ENCODE results near the gene KCNN3. TPM values are rescaled to one million over a fixed set of nuclear protein-coding genes. Genes with fewer than 3 reads are reported as not detected.
A peak's percentile ranks its signal among the peaks of the same experiment; 100 is the strongest.

KCNN3 gene
- total RNA-seq, 2 experiments from 2014 or later, result 0.02 to 0.14 TPM

DNA sequence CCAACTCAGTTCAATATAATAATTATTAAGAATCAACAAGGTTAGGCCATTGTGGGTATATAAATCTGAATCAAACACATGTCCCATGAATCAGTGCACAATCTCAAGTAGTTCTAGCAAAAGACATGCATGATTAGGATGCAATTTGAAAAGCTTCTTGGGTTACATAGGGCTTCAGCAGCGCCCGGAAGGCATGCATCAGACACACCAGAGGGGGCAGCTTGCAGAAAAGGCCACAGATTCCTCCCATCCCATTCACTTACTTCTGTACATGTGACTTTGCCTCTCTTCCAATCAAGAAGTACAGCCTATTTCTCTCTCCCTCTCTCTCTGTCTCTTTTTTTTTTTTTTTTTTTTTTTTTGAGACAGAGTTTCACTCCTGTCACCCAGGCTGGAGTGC lies 91.8 kb downstream of the KCNN3 start:
- intact Hi-C loops (cut with micrococcal nuclease), result no loop called here
- POLR2A ChIA-PET, result no interaction called here
- Mint-ChIP-seq H3K9me3 (peaks cover 8% of the 10 kb centered on the region), H3K36me3 (peaks cover 4% of the 10 kb centered on the region), H3K27me3 (no peaks in the 10 kb centered on the region), H3K27ac (no peak overlapping the region), H3K4me1 (ENCODE audit: low read depth) (peaks cover 6% of the 10 kb centered on the region), H3K4me3 (no peak overlapping the region)
- CTCF ChIA-PET, result interaction anchor here (1.0 kb wide), 1 partner anchor 100 kb away, joined by 3 read pairs; no protein-coding TSS in a partner anchor
- no peak for DNase-seq

DNA sequence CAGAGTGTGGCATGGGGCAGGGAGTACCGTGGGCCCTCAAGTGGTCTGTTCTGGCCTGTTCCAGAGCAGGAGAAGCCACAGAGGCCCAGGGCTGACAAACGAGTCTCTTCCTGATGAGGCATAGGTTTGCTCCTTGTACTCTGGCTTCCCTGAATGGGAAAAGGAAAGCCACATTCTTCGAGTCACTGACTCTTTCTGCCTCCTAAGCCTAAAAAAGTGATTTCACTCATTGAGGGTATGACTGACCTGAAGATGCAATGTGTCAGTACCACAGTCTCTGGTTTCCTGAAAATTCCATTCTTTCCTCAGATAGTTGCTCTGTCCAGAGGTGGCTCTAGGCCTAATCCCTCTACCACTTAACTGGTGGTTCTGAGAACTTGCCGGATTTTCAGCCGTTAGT lies 92.3 kb downstream of the KCNN3 start:
- ChIA-PET POLR2A (no interaction called here), CTCF (interaction anchor here (1.0 kb wide), 1 partner anchor 101 kb away, joined by 3 read pairs; no protein-coding TSS in a partner anchor)
- intact Hi-C loops (cut with micrococcal nuclease), result no loop called here
- Mint-ChIP-seq H3K9me3 (peaks cover 8% of the 10 kb centered on the region), H3K36me3 (peaks cover 4% of the 10 kb centered on the region), H3K27me3 (no peaks in the 10 kb centered on the region), H3K4me1 (ENCODE audit: low read depth) (peaks cover 6% of the 10 kb centered on the region), H3K4me3 (no peak overlapping the region), H3K27ac (no peak overlapping the region)
- no peak for DNase-seq

DNA sequence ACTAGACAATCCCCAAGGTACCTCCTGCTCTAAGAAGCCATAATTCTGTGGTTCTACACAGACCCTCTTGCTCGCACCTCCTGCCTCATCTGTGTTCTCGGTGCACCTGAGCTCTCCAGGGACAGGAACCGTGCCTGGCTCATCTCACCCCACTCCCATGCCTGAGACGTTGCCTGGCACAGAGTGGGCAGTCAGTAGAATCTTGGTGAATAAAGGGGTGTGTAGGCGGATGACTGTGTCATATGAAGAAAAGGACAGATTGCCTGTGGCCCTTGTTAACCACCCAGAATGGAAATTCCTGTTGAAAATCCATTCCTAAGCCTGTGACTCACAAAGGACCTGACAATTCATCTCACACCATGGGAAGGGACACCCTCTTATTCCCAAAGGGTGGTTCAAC lies 92.9 kb downstream of the KCNN3 start:
- peaks cover 8% of the 10 kb centered on the region for H3K9me3 Mint-ChIP-seq
- DNase-seq, result no peak
- no peak overlapping the region for H3K4me3 Mint-ChIP-seq
- H3K36me3 Mint-ChIP-seq, result peaks cover 4% of the 10 kb centered on the region
- intact Hi-C loops (cut with micrococcal nuclease), result no loop called here
- peaks cover 1% of the 10 kb centered on the region for H3K27me3 Mint-ChIP-seq
- CTCF ChIA-PET, result interaction anchor here (0.6 kb wide), 1 partner anchor 311 kb away, joined by 3 read pairs; no protein-coding TSS in a partner anchor
- POLR2A ChIA-PET, result no interaction called here
- H3K4me1 Mint-ChIP-seq (ENCODE audit: low read depth), result peaks cover 7% of the 10 kb centered on the region
- H3K27ac Mint-ChIP-seq, result no peak overlapping the region

DNA sequence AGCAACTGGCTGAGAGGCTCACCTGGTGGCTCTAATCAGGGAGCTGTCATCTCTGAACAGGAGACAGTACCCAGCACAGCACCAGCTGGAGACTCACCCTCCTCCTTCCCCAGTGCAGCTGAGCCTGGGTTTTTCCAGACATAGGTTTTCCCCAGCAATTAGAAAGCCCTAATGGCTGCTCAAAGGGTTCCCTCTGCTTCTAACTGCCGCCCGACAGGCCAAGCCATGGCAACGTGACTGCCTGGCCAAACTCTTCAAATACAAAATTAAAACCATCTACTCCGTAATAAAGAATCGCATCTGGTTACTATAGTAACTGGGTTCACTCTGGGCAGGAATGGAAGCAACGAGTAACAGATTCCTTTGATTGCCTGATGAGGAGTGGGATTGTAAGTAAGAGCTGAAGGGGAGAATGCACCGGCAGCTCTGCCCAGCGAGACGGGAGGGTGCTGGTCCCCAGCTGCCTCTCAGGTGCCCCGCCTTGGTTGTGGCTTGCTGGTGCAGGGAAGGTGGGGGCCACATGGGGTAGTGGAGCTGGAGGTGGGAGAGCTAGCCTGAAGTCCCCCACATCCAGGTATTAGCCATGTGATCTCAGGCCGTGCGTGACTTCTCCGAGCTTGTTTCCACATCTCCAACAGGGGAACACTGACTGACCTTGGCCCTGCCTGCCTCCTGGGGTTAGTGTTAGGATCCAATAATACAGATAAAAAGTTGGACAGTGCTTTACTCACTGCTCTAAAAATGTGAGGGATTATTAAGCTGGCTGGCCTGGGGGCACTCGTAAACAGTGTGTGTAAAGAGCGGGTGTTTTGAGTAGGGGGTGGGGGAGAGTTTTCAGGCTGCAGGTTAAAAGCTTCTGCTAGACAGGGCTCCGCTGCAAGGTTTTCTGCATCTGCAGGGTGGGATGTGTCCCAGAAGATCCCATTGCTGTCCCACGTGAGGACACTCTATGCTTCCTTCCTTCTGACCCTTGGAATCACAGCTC lies 94.2 kb downstream of the KCNN3 start:
- peaks cover 4% of the 10 kb centered on the region for H3K36me3 Mint-ChIP-seq
- no peak overlapping the region for H3K4me3 Mint-ChIP-seq
- ChIA-PET CTCF (interaction anchor here (1.3 kb wide), 1 partner anchor 401 kb away, joined by 4 read pairs; no protein-coding TSS in a partner anchor), POLR2A (interaction anchor here (0.8 to 1.0 kb wide), 2 partner anchors 10 to 11 kb away, joined by 3 read pairs; no protein-coding TSS in a partner anchor)
- intact Hi-C loops (cut with micrococcal nuclease), result no loop called here
- no peak for DNase-seq
- H3K27ac Mint-ChIP-seq, result no peak overlapping the region
- peaks cover 16% of the 10 kb centered on the region for H3K4me1 Mint-ChIP-seq (ENCODE audit: low read depth)
- H3K9me3 Mint-ChIP-seq, result peaks cover 8% of the 10 kb centered on the region
- peaks cover 2% of the 10 kb centered on the region for H3K27me3 Mint-ChIP-seq

DNA sequence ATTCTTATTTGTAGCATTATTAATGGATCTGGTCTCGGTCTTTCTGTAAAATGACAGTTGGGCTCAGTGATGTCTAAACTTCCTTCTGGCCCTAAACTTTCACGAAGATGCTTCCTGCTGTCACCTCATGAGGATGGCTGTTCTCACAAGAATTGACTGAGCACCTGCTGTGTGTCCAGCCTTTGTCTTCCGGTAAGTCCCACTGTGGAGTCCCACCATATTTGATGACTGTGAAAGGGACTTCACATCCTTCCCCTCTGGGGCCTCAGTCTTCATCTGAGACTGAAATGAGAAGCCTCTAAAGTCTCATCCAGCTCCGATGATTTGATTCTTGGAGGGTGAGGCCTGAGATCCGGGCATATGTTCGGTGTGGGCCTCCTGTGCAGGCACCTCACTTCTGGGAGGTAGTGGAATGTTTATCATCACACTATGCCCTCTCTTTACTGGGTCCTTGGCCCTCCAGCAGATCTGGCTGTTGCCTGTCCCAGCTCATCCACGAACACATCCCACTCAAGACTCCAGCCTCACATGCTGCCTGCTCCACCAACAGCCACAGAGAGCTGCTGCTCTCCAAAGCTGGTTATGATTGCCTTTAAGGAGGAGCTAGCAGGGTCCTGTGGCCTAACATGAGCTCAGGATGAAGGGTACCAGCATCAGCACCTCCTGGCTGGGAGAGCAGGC lies 95.8 kb downstream of the KCNN3 start:
- H3K4me1 Mint-ChIP-seq (ENCODE audit: low read depth), result peaks cover 16% of the 10 kb centered on the region
- H3K27me3 Mint-ChIP-seq, result peaks cover 2% of the 10 kb centered on the region
- ChIA-PET CTCF (interaction anchor here (1.3 kb wide), 2 partner anchors 104 to 403 kb away, joined by 3 to 4 read pairs; no protein-coding TSS in a partner anchor), POLR2A (no interaction called here)
- no peak overlapping the region for H3K4me3 Mint-ChIP-seq
- DNase-seq, result no peak
- H3K9me3 Mint-ChIP-seq, result peaks cover 6% of the 10 kb centered on the region
- intact Hi-C loops (cut with micrococcal nuclease), result no loop called here
- peaks cover 4% of the 10 kb centered on the region for H3K36me3 Mint-ChIP-seq
- no peak overlapping the region for H3K27ac Mint-ChIP-seq

DNA sequence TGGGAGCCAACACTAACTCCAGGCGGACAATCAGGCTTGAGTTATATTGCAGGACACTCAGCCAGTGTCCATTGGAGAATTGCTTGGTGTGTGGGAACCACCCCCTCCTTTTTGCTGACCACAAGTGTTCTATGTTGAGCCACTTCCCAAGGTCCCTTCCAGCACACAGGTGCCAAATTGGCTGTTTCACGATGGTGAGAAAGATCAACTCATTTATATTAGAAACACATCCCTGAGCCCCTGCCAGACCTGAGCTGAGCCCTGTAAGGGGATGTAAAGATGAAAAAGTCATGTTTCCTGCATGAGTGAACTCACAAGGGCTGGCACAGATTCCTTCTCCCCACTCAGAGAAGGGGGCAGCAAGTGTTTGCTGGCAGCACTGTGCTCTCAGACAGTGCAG lies 96.5 kb downstream of the KCNN3 start:
- H3K36me3 Mint-ChIP-seq, result no peaks in the 10 kb centered on the region
- CTCF ChIA-PET, result interaction anchor here (1.3 kb wide), 1 partner anchor 105 kb away, joined by 3 read pairs; no protein-coding TSS in a partner anchor
- H3K27ac Mint-ChIP-seq, result no peak overlapping the region
- POLR2A ChIA-PET, result no interaction called here
- intact Hi-C loops (cut with micrococcal nuclease), result no loop called here
- no peak overlapping the region for H3K4me3 Mint-ChIP-seq
- H3K4me1 Mint-ChIP-seq (ENCODE audit: low read depth), result peaks cover 16% of the 10 kb centered on the region
- no peaks in the 10 kb centered on the region for H3K9me3 Mint-ChIP-seq
- DNase-seq, result no peak
- peaks cover 2% of the 10 kb centered on the region for H3K27me3 Mint-ChIP-seq

DNA sequence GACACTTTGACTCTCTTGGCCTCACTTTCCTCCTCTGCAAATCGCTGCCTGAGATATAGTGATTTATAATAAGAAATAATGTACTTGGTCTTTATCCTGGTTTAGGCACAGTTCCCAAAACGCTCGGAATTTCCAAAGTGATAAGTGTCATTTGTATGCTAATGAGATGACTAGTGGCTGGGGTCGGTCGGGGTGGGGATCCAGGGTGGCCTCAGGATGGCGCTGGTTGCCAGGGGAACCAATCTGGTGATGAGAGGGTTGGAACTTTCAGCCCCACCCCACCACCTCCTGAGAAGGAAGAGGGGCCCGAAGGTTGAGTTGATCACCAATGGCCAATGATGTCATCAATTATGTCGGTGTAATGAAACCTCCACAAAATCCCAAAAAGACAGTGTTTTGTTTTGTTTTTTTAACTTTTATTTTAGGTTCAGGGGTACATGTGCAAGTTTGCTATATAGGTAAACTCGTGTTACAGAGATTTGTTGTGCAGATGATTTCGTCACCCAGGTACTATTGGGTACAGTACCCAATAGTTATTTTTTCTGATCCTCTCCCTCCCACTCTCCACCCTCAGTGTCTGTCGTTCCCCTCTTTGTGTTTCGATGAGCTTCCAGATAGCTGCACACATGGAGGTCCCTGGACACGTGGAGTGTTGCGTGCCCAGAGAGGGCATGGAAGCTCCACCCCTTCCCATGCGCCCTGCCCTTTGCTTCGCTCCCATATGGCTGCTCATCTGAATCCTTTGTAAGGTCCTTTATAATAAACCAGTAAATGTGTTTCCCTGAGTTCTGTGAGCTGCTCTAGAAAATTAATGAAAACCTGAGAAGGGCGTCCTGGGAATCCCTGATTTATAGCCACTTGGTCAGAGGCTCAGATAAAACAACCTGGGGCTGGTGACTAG lies 97.2 kb downstream of the KCNN3 start:
- no peak overlapping the region for H3K4me3 Mint-ChIP-seq
- intact Hi-C loops (cut with micrococcal nuclease), result loop anchor here (1.0 kb wide), 1 partner anchor 105 kb away; no protein-coding TSS in a partner anchor
- no peaks in the 10 kb centered on the region for H3K36me3 Mint-ChIP-seq
- peak; percentile 55 for DNase-seq
- ChIA-PET CTCF (interaction anchor here (0.8 to 1.3 kb wide), 2 partner anchors 106 kb away, joined by 3 read pairs; no protein-coding TSS in a partner anchor), POLR2A (no interaction called here)
- peaks cover 16% of the 10 kb centered on the region for H3K4me1 Mint-ChIP-seq (ENCODE audit: low read depth)
- peaks cover 2% of the 10 kb centered on the region for H3K27me3 Mint-ChIP-seq
- no peaks in the 10 kb centered on the region for H3K9me3 Mint-ChIP-seq
- H3K27ac Mint-ChIP-seq, result no peak overlapping the region

DNA sequence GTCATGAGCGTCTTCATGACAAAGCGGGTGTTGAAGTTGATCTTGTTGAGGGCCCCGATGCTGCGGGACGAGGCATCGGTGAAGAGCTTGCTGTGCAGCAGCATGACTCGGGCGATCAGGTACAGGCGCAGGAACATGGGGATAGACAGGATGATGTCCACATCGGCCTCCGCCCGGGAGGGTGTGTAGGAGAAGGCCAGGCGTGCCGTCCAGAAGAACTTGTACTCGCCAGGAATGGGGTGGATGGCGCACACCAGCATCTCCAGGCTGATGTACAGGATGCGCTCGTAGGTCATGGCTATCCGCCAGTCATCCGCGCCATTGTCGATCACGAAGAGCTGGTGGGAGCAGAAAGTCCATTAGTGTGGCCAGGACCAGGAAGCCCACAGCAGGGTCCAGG lies 98.0 kb downstream of the KCNN3 start:
- H3K36me3 Mint-ChIP-seq, result no peaks in the 10 kb centered on the region
- peaks cover 2% of the 10 kb centered on the region for H3K27me3 Mint-ChIP-seq
- H3K9me3 Mint-ChIP-seq, result no peaks in the 10 kb centered on the region
- ChIA-PET CTCF (interaction anchor here (0.8 kb wide), 1 partner anchor 106 kb away, joined by 3 read pairs; no protein-coding TSS in a partner anchor), POLR2A (no interaction called here)
- DNase-seq, result no peak
- no peak overlapping the region for H3K4me3 Mint-ChIP-seq
- intact Hi-C loops (cut with micrococcal nuclease), result loop anchor here (1.0 kb wide), 1 partner anchor 106 kb away; no protein-coding TSS in a partner anchor
- no peak overlapping the region for H3K27ac Mint-ChIP-seq
- H3K4me1 Mint-ChIP-seq (ENCODE audit: low read depth), result peaks cover 13% of the 10 kb centered on the region

DNA sequence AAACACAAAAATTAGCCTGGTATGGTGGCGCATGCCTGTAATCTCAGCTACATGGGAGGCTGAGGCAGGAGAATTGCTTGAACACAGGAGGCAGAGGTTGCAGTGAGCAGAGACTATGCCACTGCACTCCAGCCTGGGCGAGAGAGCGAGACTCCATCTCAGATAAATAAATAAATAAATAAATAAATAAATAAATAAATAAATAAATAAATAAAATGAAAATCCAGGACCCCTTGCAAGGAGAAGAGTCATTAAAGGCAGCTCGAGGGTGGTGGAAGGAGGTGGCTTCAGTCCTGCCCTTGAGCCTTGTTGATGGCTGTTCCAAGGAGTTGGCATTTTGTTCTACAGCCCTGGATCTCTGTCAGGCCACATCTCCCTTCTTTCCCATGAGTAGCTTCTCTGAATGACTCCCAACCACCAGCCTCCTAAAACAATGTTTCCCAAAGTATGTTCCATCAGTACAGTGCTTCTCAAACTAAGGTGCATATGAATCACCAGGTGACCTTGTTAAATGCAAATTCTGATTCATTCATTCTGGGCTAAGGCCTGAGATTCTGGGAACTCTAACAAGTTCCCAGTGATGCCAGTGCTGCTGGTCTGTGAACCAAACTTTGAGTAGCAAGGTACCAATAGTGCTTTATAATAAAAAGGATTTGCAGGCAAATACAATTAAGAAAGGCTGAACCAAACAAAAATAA lies 99.0 kb downstream of the KCNN3 start:
- Mint-ChIP-seq H3K27ac (no peak overlapping the region), H3K4me3 (no peak overlapping the region), H3K4me1 (ENCODE audit: low read depth) (peaks cover 10% of the 10 kb centered on the region), H3K27me3 (peaks cover 2% of the 10 kb centered on the region), H3K9me3 (no peaks in the 10 kb centered on the region), H3K36me3 (no peaks in the 10 kb centered on the region)
- POLR2A ChIA-PET, result no interaction called here
- intact Hi-C loops (cut with micrococcal nuclease), result no loop called here
- DNase-seq, result no peak
- CTCF ChIA-PET, result interaction anchor here (1.4 to 3.7 kb wide), 2 partner anchors 10 to 101 kb away, joined by 6 to 12 read pairs; no protein-coding TSS in a partner anchor

DNA sequence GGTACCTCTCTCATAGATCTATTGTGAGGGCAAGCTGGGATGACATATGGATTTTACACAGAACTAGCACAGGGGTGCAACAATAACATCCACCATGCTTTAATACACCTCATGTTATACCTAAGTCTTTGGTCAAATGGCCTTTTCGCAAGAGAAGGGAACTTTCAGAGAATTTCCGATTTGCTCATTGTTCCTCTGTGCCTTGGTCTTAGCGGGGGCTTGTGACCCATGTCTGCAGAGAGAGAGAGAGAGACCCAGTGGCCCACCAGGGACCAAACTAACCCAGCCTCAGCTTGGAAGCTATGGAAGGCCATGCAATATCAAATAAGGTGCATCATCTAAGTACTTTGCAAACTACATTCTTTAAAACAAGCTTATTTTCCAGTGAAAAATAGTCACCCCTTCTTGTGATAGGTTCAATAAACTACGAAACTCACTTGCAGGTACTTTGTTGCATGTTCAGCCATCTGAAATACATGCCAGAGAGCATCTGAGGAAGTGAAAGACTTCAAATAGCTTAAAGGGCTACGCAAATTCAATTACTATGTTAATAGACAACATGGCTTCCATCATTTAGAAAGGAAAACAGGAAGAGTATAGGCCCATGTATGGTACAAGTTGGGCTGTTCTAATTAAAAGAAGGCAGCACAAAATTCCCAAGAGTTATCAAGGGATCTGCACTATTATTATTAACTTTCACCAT lies 100.7 kb downstream of the KCNN3 start:
- H3K27me3 Mint-ChIP-seq, result peaks cover 2% of the 10 kb centered on the region
- H3K4me3 Mint-ChIP-seq, result no peak overlapping the region
- DNase-seq, result no peak
- no peak overlapping the region for H3K27ac Mint-ChIP-seq
- peaks cover 10% of the 10 kb centered on the region for H3K4me1 Mint-ChIP-seq (ENCODE audit: low read depth)
- no peaks in the 10 kb centered on the region for H3K9me3 Mint-ChIP-seq
- intact Hi-C loops (cut with micrococcal nuclease), result no loop called here
- CTCF ChIA-PET, result interaction anchor here (3.7 kb wide), 1 partner anchor 9 kb away, joined by 12 read pairs; no protein-coding TSS in a partner anchor
- POLR2A ChIA-PET, result no interaction called here
- H3K36me3 Mint-ChIP-seq, result no peaks in the 10 kb centered on the region

All from activated CD4-positive, alpha-beta memory T cell treated with anti-CD3 and anti-CD28 coated beads for 36 hours (primary cell).